ENCODE data around the gene CNTN1.

GRCh38 chr12:41055875-41056577 lies 363.8 kb downstream of the CNTN1 start:
- no peak for TF ChIP-seq CTCF (IDR thresholded peaks at IDR 0.05; ENCODE audit: control extremely low read depth in 1 of 3, insufficient read depth in 1 of 3, low read depth in 1 of 3, low read length in 3 of 3)
- TF ChIP-seq EZH2 (IDR thresholded peaks at IDR 0.05; ENCODE audit: low read depth, low read length, severe bottlenecking): no peak
- TF ChIP-seq GTF2F1 (IDR thresholded peaks at IDR 0.05; ENCODE audit: borderline replicate concordance, low read depth, low read length): no peak
- no peak for TF ChIP-seq RAD21 (IDR thresholded peaks at IDR 0.05 in 1 of 2, conservative IDR thresholded peaks at IDR 0.05 in 1 of 2; ENCODE audit: low read depth in 2 of 2, low read length in 2 of 2)
- no peak for TF ChIP-seq SUZ12 (IDR thresholded peaks at IDR 0.05; ENCODE audit: low read length)
- TF ChIP-seq EP300 (IDR thresholded peaks at IDR 0.05; ENCODE audit: borderline replicate concordance in 1 of 2, low read depth in 2 of 2, low read length in 2 of 2): no peak
- TF ChIP-seq, protein P1, sequence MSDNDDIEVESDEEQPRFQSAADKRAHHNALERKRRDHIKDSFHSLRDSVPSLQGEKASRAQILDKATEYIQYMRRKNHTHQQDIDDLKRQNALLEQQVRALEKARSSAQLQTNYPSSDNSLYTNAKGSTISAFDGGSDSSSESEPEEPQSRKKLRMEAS (IDR thresholded peaks at IDR 0.05): no peak
- no peak for TF ChIP-seq POLR2A (IDR thresholded peaks at IDR 0.05; ENCODE audit: control extremely low read depth in 1 of 2, low read depth in 2 of 2, low read length in 2 of 2)
- TF ChIP-seq CHD1 (IDR thresholded peaks at IDR 0.05; ENCODE audit: low read depth, low read length): no peak
- no peak for TF ChIP-seq JUND (IDR thresholded peaks at IDR 0.05; ENCODE audit: low read length)
- TF ChIP-seq CREB1 (IDR thresholded peaks at IDR 0.05): no peak

All from H1 (cell line).